MM.1S (cell line): ENCODE results near the gene EOLA1.

Experiments
- EZH2 ChIP-seq: fragments of 300-600 bp; sonication (generic); optimal IDR thresholded peaks from 2 replicates; pipeline ENCODE3; 2017; ENCODE audit warnings: low read depth, mild to moderate bottlenecking, antibody characterized with exemption, low read length, mixed read lengths
- TF ChIP-seq, protein P1 (sequence below): fragments of 300-600 bp; sonication (generic); IDR thresholded peaks from 2 replicates; pipeline ENCODE4 v1.5.1; 2016; ENCODE audit warnings: antibody characterized with exemption, low read length, mixed read lengths

- no peak for TF ChIP-seq EZH2
- TF ChIP-seq, protein P1, sequence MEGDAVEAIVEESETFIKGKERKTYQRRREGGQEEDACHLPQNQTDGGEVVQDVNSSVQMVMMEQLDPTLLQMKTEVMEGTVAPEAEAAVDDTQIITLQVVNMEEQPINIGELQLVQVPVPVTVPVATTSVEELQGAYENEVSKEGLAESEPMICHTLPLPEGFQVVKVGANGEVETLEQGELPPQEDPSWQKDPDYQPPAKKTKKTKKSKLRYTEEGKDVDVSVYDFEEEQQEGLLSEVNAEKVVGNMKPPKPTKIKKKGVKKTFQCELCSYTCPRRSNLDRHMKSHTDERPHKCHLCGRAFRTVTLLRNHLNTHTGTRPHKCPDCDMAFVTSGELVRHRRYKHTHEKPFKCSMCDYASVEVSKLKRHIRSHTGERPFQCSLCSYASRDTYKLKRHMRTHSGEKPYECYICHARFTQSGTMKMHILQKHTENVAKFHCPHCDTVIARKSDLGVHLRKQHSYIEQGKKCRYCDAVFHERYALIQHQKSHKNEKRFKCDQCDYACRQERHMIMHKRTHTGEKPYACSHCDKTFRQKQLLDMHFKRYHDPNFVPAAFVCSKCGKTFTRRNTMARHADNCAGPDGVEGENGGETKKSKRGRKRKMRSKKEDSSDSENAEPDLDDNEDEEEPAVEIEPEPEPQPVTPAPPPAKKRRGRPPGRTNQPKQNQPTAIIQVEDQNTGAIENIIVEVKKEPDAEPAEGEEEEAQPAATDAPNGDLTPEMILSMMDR = peak; percentile 7; the same call in 1 of the 2 replicates
Observed at GRCh38 chrX:149510386-149510785, 30.4 kb upstream of the EOLA1 start.
